Fibroblast of lung (primary cell): ENCODE results near the gene SLC16A2. TPM values are rescaled to one million over a fixed set of nuclear protein-coding genes. Genes with fewer than 3 reads are reported as not detected.
A peak's percentile ranks its signal among the peaks of the same experiment; 100 is the strongest.

Experiments
- DNase-seq, 2 donors: peaks; one replicate each; pipeline versions ENCODE4 v3.0.0 to v3.0.0-alpha.2; 2010; ENCODE audit warnings: low read depth in 2 of 2
- H2AFZ ChIP-seq: 2 replicates; pipeline ENCODE4 v1.5.1; 2012; ENCODE audit warnings: low read length, control low read depth, inconsistent platforms
- H3K27ac ChIP-seq: 2 replicates; pipeline ENCODE4 v1.5.1; 2011; ENCODE audit warnings: low read length, control low read depth; ENCODE audit not compliant: insufficient read depth
- H3K27me3 ChIP-seq: 2 replicates; pipeline ENCODE4 v1.5.1; 2011; ENCODE audit warnings: mild to moderate bottlenecking, low read length; ENCODE audit not compliant: control insufficient read depth, insufficient read depth
- H3K36me3 ChIP-seq: 2 replicates; pipeline ENCODE4 v1.5.1; 2011; ENCODE audit warnings: low read length; ENCODE audit not compliant: control insufficient read depth, insufficient read depth
- H3K4me1 ChIP-seq: 2 replicates; pipeline ENCODE4 v1.5.1; 2011; ENCODE audit warnings: low read length; ENCODE audit not compliant: control insufficient read depth, insufficient read depth; ENCODE audit errors: extremely low read depth
- H3K4me2 ChIP-seq: 2 replicates; pipeline ENCODE4 v1.5.1; 2011; ENCODE audit warnings: low read length, control low read depth; ENCODE audit not compliant: insufficient read depth; ENCODE audit errors: extremely low read depth
- H3K4me3 ChIP-seq, 4 experiments: fragments of 200-600 bp in 1 of 4; sonication (generic) in 1 of 4; replicated peaks in 1 of 4; 2 replicates each; pipeline ENCODE4 v1.5.1; 2011 to 2016; ENCODE audit warnings: low read length in 4 of 4, low read depth in 3 of 4, mild to moderate bottlenecking in 3 of 4, control low read depth in 2 of 4, inconsistent platforms in 1 of 4, mixed read lengths in 1 of 4; ENCODE audit not compliant: insufficient read depth in 1 of 4; ENCODE audit errors: control extremely low read depth in 1 of 4
- H3K79me2 ChIP-seq: 2 replicates; pipeline ENCODE4 v1.5.1; 2012; ENCODE audit warnings: mild to moderate bottlenecking, low read length, inconsistent platforms; ENCODE audit not compliant: control insufficient read depth, insufficient read depth
- H3K9ac ChIP-seq: 2 replicates; pipeline ENCODE4 v1.5.1; 2011; ENCODE audit warnings: mild to moderate bottlenecking, low read length, control low read depth; ENCODE audit not compliant: insufficient read depth
- H3K9me3 ChIP-seq: 2 replicates; pipeline ENCODE4 v1.5.1; 2012; ENCODE audit warnings: low read depth, low read length; ENCODE audit not compliant: control insufficient read depth, insufficient read depth
- H4K20me1 ChIP-seq: 2 replicates; pipeline ENCODE4 v1.5.1; 2011; ENCODE audit warnings: low read length; ENCODE audit not compliant: control insufficient read depth, insufficient read depth; ENCODE audit errors: extremely low read depth
- EZH2 ChIP-seq: IDR thresholded peaks from 2 replicates; pipeline ENCODE4 v1.5.1; 2012; ENCODE audit warnings: low read length, control low read depth, mild to moderate bottlenecking; ENCODE audit errors: missing control alignments
- polyA plus RNA-seq, 2 donors: library from polyadenylated mRNA; depleted of rRNA in 1 of 2; stranded (reverse) in 1 of 2; unstranded in 1 of 2; fragments of >200 nt; gene quantifications; 2 replicates each; pipeline ENCODE4 v1.2.1, GENCODE V29; 2011 to 2012; ENCODE audit warnings: missing spikeins in 1 of 2
- total RNA-seq: library from RNA; depleted of rRNA; stranded (reverse); fragments of >200 nt; gene quantifications from 2 replicates; pipeline ENCODE4 v1.2.1, GENCODE V29; 2014
- TF ChIP-seq, protein P1 (sequence below), 2 donors: IDR thresholded peaks in 1 of 2; conservative IDR thresholded peaks in 1 of 2; 1 replicate in 1 of 2; 2 replicates in 1 of 2; pipeline ENCODE4 v1.5.1; 2011 to 2012; ENCODE audit warnings: low read length in 2 of 2, control low read depth in 1 of 2, inconsistent platforms in 1 of 2, low read depth in 1 of 2, mild to moderate bottlenecking in 1 of 2

The SLC16A2 gene
- total and polyA plus RNA-seq, 2 donors (not counting 1 experiment from before 2014, with no cell fraction given) = 7.8 to 27.2 TPM

DNA sequence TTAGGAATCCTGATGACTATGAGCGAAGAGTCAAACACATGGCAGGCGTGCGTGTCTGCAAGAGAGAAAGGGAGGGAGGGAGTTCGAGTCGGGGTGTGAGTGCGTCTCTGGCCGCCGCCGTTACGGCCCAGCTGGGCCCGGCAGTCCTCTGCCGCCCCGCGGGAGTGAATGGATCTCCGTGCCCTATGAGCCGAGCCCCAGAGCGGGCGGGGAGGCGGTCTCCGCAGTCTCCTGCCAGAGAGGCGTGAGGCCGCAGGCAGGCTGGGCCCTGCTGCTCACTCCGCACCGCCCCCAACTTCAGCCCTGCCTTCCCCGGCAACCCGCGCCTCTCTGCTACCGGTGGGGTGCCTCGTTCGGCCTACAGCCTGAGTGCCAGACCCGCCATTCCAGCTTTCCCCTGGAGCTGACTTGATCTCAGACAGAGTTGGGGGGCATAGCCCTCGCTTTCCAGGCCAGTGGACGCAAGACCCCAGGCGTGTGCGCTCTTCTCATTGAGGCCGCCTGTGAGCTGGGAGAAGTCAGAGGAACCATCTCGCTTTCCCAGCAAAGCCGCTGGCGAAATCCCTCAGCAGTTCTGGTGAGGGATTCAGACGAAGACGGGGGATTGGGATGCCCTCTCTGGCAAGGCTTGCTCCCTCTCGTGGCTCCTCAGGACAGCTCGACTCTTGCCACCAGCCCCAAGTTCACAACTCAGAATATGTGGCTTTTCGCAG, 1.4 kb downstream of the SLC16A2 start:
- TF ChIP-seq, protein P1, sequence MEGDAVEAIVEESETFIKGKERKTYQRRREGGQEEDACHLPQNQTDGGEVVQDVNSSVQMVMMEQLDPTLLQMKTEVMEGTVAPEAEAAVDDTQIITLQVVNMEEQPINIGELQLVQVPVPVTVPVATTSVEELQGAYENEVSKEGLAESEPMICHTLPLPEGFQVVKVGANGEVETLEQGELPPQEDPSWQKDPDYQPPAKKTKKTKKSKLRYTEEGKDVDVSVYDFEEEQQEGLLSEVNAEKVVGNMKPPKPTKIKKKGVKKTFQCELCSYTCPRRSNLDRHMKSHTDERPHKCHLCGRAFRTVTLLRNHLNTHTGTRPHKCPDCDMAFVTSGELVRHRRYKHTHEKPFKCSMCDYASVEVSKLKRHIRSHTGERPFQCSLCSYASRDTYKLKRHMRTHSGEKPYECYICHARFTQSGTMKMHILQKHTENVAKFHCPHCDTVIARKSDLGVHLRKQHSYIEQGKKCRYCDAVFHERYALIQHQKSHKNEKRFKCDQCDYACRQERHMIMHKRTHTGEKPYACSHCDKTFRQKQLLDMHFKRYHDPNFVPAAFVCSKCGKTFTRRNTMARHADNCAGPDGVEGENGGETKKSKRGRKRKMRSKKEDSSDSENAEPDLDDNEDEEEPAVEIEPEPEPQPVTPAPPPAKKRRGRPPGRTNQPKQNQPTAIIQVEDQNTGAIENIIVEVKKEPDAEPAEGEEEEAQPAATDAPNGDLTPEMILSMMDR (conservative IDR thresholded peaks at IDR 0.05 in 1 of 2, IDR thresholded peaks at IDR 0.05 in 1 of 2; ENCODE audit: low read depth in 1 of 2, low read length in 2 of 2) = peak in 1 of 2 donors; percentile 21
- TF ChIP-seq EZH2 = no peak

DNA sequence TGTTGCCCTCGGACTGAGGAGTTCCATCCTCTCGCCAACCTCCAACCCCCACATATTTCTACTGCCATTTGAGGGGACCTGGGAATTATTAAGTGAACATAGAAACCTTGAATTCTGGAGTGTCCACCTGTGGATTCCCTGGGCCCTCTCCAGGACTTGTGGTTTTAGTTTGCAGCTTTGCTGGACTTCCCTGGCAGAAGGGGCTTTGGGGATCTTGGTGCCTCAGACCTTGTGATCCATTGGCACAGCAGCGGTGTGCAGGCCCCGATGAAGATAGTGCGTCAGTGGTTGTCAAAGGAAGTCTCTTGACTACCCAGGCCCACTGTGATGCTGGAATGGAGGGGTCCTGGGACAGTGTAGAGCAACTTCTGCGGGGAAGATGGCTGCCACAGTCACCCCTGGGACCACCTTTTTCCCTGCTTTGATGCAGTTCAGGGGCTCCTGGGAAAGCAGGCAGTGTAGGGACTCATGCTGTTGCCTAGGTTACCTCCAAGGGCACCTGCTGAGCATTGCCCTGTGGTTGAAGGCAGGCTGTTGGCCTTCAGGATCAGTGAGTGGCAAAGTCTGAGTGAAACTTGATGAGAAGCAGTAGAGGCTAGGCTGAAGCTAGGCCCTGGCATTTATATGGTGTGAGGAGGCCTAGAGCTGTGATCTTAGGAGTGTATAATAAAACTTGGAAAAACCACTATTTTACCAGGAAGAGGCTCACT, 2.2 kb downstream of the SLC16A2 start:
- Histone ChIP-seq H3K79me2 (peaks cover 3% of the 10 kb centered on the region), H3K4me1 (no peaks in the 10 kb centered on the region), H2AFZ (no peak overlapping the region), H3K4me2 (peak overlapping the region; percentile 64), H3K27me3 (no peaks in the 10 kb centered on the region), H3K9ac (no peak overlapping the region), H3K27ac (no peak overlapping the region), H3K9me3 (no peaks in the 10 kb centered on the region), H3K36me3 (no peaks in the 10 kb centered on the region), H4K20me1 (no peaks in the 10 kb centered on the region), H3K4me3 (peak overlapping the region in 3 of 4 experiments; percentile 49 to 64 (median 54))
- TF ChIP-seq, protein P1 (conservative IDR thresholded peaks at IDR 0.05 in 1 of 2, IDR thresholded peaks at IDR 0.05 in 1 of 2; ENCODE audit: low read depth in 1 of 2, low read length in 2 of 2) = no peak
- TF ChIP-seq EZH2 = no peak
- no peak for DNase-seq

More for the DNA sequence above, 1.4 kb downstream of the SLC16A2 start:
- Histone ChIP-seq H2AFZ (peak overlapping the region; percentile 68), H3K27me3 (no peaks in the 10 kb centered on the region), H3K4me3 (peak overlapping the region; percentile 49 to 66 (median 59)), H3K79me2 (peaks cover 3% of the 10 kb centered on the region), H3K36me3 (no peaks in the 10 kb centered on the region), H3K9me3 (no peaks in the 10 kb centered on the region), H3K4me2 (peak overlapping the region; percentile 64), H3K4me1 (no peaks in the 10 kb centered on the region), H3K27ac (peak overlapping the region; percentile 68), H3K9ac (peak overlapping the region; percentile 62), H4K20me1 (no peaks in the 10 kb centered on the region)
- peak; percentile 59 to 73 for DNase-seq

DNA sequence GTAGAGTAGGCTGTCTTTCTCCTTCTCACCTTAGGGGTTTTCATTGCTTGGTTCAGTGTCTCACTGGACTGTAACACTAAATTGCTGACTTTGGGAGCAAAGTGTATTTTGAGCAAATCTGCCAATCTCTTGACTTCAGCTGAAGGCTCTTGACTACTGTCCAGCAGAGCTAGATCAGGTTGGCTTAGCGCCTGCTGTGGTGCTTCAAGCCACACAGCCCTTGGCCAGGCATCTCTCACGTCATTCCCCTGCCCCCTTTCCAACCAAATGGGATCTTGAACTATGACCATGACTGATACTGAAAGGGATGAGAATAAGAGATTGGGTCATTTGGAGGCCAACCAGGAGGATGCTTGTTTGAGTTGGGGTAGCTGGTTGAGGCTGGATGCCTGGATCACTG, 4.8 kb downstream of the SLC16A2 start:
- no peaks in the 10 kb centered on the region for H3K27me3 ChIP-seq

More for the DNA sequence above, 4.8 kb downstream of the SLC16A2 start:
- H2AFZ ChIP-seq = no peak overlapping the region
- H3K9me3 ChIP-seq = no peaks in the 10 kb centered on the region
- no peak for DNase-seq
- H3K79me2 ChIP-seq = peaks cover 3% of the 10 kb centered on the region
- H3K4me1 ChIP-seq = no peaks in the 10 kb centered on the region
- no peaks in the 10 kb centered on the region for H3K36me3 ChIP-seq
- no peak overlapping the region for H3K27ac ChIP-seq
- H3K4me2 ChIP-seq = no peak overlapping the region
- no peak overlapping the region for H3K4me3 ChIP-seq
- TF ChIP-seq, protein P1 (conservative IDR thresholded peaks at IDR 0.05 in 1 of 2, IDR thresholded peaks at IDR 0.05 in 1 of 2; ENCODE audit: low read depth in 1 of 2, low read length in 2 of 2) = no peak
- TF ChIP-seq EZH2 = no peak
- no peak overlapping the region for H3K9ac ChIP-seq
- H4K20me1 ChIP-seq = no peaks in the 10 kb centered on the region
